ENCODE measurements around the gene GPR146. TPM values are rescaled to one million over a fixed set of nuclear protein-coding genes. Genes with fewer than 3 reads are reported as not detected.
A peak's percentile ranks its signal among the peaks of the same experiment; 100 is the strongest.

The GPR146 gene
- polyA plus RNA-seq, 1 donor from 2014 or later: 2.6 TPM

DNA sequence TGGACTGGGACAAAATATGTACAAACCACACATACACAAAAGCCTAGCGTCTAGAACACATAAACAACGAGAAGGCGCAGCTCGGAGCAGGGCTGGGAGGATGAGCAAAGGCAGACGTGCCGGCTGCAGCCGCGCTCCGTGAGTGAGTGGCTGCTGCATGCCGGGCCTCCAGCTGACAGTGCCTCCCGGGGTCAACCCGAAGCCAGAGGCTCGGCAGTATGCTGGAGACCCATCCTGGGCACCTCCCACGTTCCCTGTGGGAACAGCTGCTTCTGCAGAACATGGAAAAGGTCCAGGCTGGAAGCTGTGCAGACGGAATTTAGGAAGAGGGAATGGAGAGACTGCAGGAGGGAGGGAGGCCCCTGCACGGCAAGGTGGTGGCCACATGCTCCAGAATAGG lies 3.6 kb upstream of the GPR146 start:
- Mint-ChIP-seq H3K27me3 (peaks cover 1% of the 10 kb centered on the region), H3K9me3 (no peaks in the 10 kb centered on the region), H3K4me1 (peaks cover 7 to 16% (median 12%) of the 10 kb centered on the region in 3 donors), H3K4me3 (peak overlapping the region in 1 of 4 donors; percentile 52), H3K36me3 (no peaks in the 10 kb centered on the region), H3K27ac (peak overlapping the region in 1 of 3 donors; percentile 25)

DNA sequence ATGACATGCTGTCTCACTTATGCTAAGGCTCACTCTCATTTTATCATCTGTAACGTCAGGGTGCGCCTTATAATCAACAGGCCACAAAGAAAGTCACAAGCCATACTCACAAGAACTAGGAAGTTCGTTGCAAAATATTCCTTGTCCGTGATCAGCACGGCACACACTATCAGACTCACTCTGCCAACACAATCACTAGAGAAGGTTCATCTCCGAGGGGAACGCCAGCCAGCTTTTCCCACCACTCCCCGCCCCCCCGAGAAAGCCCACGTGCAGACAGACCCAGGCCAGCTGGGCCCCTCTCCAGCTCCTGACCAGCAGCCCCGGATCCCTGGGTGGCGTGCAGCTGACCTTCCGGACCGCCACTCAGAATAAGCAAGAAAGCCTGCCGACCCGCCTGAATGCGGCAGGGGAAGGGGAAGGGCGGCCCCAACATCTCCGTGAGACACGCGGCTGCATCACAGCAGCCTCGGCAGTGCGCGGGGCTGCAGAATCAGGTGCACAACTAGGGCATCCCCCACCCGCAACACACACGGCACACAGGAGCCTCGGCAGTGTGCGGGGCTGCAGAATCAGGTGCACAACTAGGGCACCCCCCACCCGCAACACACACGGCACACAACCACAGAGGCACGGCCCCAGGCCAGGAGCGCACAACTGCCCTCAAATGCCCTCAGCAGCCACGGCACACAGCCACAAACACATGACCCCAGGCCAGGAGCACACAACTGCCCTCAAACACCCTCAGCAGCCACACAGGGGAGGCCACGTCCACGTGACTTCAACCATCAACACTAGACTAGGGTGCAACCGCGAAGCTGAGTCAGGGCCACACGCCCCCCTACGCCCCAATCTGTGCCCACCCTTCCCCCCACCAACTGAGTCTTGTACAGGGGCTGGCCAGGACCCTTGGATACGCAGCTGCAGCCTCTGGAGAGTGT lies 2.5 kb upstream of the GPR146 start:
- Mint-ChIP-seq H3K27me3 (peaks cover 1% of the 10 kb centered on the region), H3K36me3 (no peaks in the 10 kb centered on the region), H3K4me1 (peaks cover 7 to 16% (median 12%) of the 10 kb centered on the region in 3 donors), H3K27ac (peak overlapping the region in 2 of 3 donors; percentile 62 to 63), H3K9me3 (no peaks in the 10 kb centered on the region), H3K4me3 (peak overlapping the region in 2 of 4 donors; percentile 24 to 36)

- peak overlapping the region in 2 of 3 donors; percentile 62 to 63 for H3K27ac Mint-ChIP-seq
- H3K27me3 Mint-ChIP-seq: peaks cover 1% of the 10 kb centered on the region
- no peaks in the 10 kb centered on the region for H3K9me3 Mint-ChIP-seq
- no peaks in the 10 kb centered on the region for H3K36me3 Mint-ChIP-seq
- H3K4me3 Mint-ChIP-seq: peak overlapping the region in 1 of 4 donors; percentile 68
- peaks cover 11 to 16% (median 12%) of the 10 kb centered on the region in 3 donors for H3K4me1 Mint-ChIP-seq
Measured at GRCh38 chr7:1042492-1042833, 1.9 kb upstream of the GPR146 start.

DNA sequence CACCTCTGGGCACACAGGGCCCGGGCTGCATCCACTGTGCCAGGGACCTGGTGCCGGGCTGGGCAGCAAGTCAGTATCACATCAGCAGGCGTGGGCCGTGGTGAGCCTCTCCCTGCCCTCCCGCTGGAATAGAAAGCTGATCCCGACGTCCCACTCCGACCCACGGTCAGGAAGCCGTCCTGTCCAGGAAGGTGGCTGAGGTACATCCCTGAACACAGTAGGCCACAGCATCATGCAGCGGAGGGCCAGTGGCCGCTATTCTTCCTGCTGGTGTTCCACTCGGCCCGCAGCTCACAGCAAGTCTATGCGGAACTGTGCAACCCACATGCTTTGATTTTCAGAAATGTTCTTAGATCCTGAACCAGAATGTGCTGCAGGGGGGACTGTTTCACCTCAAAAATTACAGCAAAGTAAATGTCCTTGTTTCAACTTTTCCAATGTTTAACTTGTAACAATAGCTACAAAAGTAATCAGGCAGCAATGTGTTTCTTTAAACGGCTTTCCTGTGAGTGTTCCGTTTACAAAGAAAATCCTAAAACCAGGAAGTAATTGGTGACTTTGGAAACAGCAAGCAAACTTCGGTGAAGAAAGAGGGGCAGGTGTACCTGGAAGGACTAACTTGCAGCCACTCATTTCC lies 676 bp upstream of the GPR146 start:
- no peaks in the 10 kb centered on the region for H3K36me3 Mint-ChIP-seq
- peaks cover 15 to 16% (median 15%) of the 10 kb centered on the region in 3 donors for H3K4me1 Mint-ChIP-seq
- H3K4me3 Mint-ChIP-seq: peak overlapping the region; percentile 77 to 91 (median 84)
- peak overlapping the region; percentile 55 to 76 (median 76) for H3K27ac Mint-ChIP-seq
- no peaks in the 10 kb centered on the region for H3K9me3 Mint-ChIP-seq
- H3K27me3 Mint-ChIP-seq: peaks cover 1% of the 10 kb centered on the region

- Mint-ChIP-seq H3K4me3 (peak overlapping the region; percentile 50 to 95 (median 87)), H3K4me1 (peaks cover 15 to 20% (median 17%) of the 10 kb centered on the region in 3 donors), H3K27me3 (peaks cover 1% of the 10 kb centered on the region), H3K27ac (peak overlapping the region in 2 of 3 donors; percentile 34 to 70), H3K36me3 (no peaks in the 10 kb centered on the region), H3K9me3 (no peaks in the 10 kb centered on the region)
Measured at GRCh38 chr7:1045069-1046063, 1.0 kb downstream of the GPR146 start.

DNA sequence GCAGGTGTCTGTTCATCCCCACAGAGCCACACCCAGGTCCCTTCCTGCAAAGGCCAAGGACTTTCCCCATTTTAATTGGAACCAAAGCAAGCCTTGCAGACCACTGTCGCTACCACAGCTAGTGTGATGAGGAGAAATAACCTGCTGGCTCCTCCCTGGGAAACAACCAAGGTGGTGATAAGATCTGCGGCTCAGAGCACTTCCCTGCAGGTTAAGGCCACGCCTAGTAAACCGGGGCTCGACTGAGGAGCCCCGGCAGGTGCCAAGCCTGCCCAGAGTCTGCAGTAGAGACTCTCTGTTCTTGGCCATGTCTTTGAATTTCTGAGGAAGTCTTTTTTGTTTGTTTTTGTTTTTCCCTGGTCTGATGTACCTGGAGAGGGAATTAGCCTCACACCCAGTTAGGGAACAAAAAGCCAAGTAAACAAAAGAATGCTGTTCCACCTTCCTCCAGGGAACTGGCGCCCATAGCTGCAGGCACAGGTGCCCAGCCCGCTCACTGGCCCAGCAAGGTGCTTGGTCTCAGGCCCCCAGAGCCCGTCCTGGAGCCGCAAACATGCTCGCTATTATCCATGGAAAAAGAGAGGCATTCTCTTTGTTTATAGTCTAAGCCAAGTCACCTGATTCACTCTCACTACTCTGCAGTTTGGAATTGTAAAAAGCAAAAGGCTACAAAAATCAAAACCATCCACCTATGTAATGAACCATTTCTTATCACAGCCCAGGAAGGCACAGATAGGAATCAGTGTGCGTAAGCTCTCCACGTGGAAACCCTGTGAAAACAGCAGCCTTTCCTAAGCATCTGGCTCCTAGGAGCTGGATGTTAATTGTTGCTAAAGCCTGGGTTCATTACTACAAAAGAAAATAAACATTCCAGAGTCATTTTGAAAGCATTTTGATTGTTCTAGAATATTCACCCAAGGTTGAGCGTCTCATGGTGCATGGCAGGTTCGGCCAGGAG lies 2.7 kb downstream of the GPR146 start:
- Mint-ChIP-seq H3K9me3 (no peaks in the 10 kb centered on the region), H3K4me3 (peak overlapping the region in 2 of 4 donors; percentile 21 to 74), H3K36me3 (no peaks in the 10 kb centered on the region), H3K27me3 (no peaks in the 10 kb centered on the region), H3K4me1 (peaks cover 15 to 20% (median 17%) of the 10 kb centered on the region in 3 donors), H3K27ac (no peak overlapping the region)

GRCh38 chr7:1049006-1049741 lies 4.8 kb downstream of the GPR146 start:
- peaks cover 11 to 15% (median 12%) of the 10 kb centered on the region in 3 donors for H3K4me1 Mint-ChIP-seq
- H3K36me3 Mint-ChIP-seq: no peaks in the 10 kb centered on the region
- H3K27ac Mint-ChIP-seq: no peak overlapping the region
- H3K9me3 Mint-ChIP-seq: no peaks in the 10 kb centered on the region
- H3K27me3 Mint-ChIP-seq: peaks cover under 1% of the 10 kb centered on the region
- H3K4me3 Mint-ChIP-seq: no peak overlapping the region

- Mint-ChIP-seq H3K27me3 (peaks cover 3% of the 10 kb centered on the region), H3K27ac (peak overlapping the region in 1 of 3 donors; percentile 16), H3K4me3 (no peak overlapping the region), H3K36me3 (no peaks in the 10 kb centered on the region), H3K4me1 (peaks cover 11 to 14% (median 11%) of the 10 kb centered on the region in 3 donors), H3K9me3 (no peaks in the 10 kb centered on the region)
Measured at GRCh38 chr7:1049801-1050200, 5.5 kb downstream of the GPR146 start.

DNA sequence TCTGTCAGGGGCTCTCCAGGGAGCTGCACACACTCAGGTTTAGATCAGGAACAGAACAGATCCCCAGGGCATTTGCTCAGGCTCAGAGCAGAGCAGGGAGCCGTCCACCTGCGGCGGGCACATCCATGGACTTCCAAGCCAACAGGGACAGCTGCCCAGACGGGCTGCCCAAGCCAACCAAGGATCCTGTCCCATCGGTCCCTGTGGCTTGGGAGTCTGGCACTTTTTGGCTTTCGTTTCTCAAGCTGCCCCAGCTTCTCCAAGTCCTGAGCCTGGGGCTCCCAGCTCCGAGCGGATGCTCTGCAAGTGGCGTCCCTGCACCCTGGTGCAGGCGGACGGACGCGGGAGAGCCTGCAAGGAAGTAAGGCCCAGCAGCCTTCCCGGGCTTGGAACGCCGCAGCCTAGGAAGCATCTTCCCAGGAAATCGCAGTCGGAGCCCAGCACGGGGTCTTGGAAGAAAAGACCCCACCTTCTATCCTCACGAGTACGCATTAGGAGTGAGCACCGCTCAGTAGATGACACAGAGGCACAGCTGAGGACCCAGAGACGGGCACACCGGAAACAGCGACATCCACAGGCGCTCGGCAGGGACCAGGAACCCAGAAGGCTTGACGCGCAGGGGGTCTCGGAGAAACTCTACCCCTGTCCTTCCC lies 6.0 kb downstream of the GPR146 start:
- Mint-ChIP-seq H3K36me3 (no peaks in the 10 kb centered on the region), H3K4me3 (no peak overlapping the region), H3K27ac (peak overlapping the region in 1 of 3 donors; percentile 16), H3K4me1 (peaks cover 6 to 9% (median 7%) of the 10 kb centered on the region in 3 donors), H3K27me3 (peaks cover 8% of the 10 kb centered on the region), H3K9me3 (no peaks in the 10 kb centered on the region)

DNA sequence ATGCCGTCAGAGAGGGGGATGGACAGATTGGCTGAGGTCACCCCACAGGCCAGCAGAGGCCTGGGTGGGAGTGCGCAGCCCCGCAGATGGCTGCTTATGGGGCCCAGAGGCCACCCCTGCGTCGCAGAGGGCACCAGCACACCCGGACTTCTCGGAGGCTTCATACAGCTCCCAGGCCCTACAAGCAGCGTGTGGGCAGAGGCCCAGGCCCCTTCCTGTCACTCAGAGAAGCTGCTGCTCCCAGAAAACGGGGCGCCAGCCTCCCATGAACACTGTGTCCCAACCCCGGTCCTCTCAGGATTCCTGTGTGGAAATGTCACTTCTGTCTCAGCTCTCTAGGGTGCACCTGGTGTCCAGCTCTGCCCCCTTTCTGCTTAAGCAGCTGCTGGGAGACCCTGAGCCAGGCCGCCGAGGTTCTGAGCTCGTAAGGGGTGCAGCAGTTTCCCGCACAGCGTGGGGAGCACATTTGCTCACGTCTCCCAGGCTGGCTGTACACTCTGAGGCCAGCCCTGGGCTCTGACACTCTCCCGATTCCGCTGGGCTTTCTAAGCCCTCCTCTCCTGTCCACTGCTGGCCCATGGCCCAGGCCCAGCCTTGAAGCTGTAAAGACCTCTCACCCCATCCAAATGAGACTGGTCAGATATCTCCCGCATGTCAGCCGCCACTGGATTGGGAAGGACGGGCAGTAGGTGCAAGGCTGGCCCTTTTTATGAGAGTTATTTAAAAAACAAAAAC lies 6.8 kb downstream of the GPR146 start:
- Mint-ChIP-seq H3K36me3 (no peaks in the 10 kb centered on the region), H3K27me3 (peaks cover 11% of the 10 kb centered on the region), H3K4me1 (peaks cover 6 to 12% (median 8%) of the 10 kb centered on the region in 3 donors), H3K4me3 (no peak overlapping the region), H3K27ac (no peak overlapping the region), H3K9me3 (no peaks in the 10 kb centered on the region)

DNA sequence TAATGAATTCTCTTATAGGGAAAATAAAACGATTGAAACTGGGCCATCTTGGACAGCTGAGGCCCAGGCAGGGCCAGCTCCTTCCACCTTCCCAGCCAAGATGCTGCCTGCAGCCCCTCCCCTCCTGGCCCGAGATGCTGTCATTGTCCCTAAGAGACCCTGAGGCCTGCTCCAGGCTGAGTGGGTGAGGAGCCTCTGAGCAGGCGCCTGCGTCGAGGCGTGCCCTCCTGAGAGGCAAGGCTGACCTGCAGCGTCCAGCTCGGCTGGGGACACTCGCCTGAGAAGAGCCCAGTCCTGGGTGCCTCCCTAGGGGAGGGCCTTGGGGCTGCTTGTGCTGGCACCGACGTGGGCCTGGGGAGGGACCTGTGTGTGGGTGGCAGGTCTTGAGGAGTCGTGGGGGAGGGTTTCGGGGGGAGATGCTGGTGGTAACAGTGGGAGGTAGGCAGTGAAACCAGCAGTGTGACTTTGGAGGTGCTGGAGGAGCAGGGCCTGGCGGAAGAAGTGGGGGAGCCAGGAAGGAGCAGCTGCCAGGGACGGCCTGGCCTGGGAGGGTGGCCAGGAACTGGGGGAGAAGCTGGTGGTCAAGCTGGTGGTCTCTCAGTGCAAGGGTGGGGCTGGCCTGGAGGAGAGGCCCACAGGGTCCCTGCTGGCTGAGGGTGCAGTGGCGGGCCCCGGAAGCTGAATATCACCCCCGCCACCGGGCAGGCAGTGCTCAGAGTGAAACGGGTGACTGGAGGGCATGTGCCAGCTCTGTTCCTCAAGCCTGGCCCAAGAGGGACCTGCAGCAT lies 7.9 kb downstream of the GPR146 start:
- Mint-ChIP-seq H3K9me3 (no peaks in the 10 kb centered on the region), H3K4me1 (peaks cover 6 to 12% (median 7%) of the 10 kb centered on the region in 3 donors), H3K27ac (no peak overlapping the region), H3K27me3 (peaks cover 16% of the 10 kb centered on the region), H3K36me3 (no peaks in the 10 kb centered on the region), H3K4me3 (no peak overlapping the region)
